NCI-H1417 (cell line): ENCODE results near the gene STOX2.

Source experiments
- DNase-seq, 3 experiments: peaks; one replicate each; lab custom pipeline; 2025; lab: John Stamatoyannopoulos, UW

The STOX2 gene

DNA sequence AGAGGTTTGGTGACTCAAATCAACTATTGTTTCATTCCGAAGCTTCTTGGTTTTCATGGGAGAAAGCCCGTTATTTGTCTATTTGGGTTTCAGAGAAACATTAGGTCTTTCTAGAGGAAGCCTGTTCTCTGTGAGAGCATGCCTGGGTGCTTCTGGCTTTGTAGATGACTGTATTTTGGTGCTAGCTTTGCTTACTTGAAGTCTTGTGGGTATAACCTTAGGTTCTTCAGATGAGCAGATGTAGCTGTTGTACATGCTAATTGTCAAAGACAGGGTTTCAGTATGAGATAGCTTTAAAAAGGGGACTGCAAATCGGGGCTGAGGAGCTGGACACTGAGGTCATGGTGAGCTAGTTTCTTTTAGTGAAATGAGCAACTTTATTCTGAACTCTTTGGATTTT lies 7.9 kb upstream of the STOX2 start:
- no peak for DNase-seq

GRCh38 chr4:183898456-183898855 lies 6.7 kb upstream of the STOX2 start:
- DNase-seq: no peak

DNA sequence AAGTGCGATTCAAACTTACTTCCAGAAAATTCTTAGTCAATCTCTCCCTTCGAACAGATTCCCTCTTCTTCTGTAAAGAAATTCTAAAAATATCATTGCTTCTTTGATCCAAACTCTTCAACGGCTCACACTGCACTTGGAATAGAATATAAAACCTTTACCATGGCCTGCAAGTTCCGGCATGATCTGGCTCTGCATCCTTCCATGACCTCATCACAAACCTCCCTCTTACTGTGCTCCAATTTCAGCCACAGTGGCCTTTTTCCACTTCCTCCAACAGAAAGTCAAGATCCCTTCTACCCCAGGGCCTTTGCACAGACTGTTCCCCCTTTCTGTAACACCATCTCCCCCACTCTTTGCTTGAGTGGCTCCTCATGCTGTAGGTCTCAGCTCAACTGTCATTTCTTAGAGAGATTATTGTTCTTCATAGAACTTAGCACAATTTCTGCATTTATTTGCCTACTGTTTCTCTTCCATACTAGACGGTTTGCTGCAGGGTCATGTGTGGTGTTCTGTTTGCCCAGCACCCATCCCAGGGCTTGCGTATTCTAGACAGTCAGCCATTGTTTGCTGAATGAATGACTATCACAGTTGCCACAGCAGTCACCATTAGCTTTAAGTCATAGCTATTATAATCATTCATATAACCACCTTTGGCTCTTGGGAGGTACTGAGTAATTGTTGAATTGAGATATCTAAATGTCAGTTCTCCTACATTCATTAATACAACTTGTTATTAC lies 1.9 kb upstream of the STOX2 start:
- DNase-seq: no peak

DNA sequence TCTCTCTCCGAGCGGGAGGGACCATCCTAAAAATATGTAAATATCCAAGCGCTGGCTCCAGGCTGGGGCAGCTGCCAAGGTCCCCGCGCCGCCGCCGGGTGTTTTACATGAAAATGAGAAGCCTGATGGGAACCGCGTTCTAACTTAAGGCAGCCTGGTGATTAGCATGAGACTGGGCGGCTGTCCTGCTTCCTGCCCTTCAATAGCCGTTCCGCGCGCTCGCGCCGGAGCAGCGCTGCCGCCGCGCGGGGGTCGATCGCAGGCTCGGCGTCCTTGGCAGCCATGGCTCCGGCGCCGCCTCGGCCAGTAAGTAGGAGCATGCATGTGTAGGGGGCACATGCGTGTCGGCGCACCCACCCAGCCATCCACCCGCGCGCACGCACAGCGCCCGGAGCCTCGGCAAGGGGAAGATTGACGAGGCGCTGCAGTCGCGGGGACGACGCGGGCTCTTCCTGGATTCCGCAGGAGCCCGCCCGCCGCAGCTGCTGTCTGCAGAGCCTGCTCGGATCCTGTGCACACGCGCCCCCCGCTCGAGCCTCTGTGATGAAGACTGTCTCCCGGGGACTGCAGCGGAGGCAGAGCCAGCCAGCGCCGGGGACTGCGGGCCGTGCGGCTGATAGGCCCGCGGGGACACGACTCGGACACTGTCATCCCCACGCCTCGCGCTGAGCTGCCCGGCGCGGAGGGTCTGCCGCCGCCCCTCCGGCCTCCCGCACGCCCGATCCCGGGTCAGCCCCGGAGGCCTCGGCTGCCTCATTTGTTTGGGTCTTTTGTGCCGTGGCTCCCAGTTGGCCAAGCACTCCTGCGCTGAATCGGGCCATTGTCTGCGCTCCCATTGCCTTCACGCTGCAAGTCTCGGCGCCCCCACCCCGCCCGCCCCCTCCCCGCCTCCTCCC lies 734 bp downstream of the STOX2 start:
- DNase-seq: peak; percentile 25 to 82 (median 76)

DNA sequence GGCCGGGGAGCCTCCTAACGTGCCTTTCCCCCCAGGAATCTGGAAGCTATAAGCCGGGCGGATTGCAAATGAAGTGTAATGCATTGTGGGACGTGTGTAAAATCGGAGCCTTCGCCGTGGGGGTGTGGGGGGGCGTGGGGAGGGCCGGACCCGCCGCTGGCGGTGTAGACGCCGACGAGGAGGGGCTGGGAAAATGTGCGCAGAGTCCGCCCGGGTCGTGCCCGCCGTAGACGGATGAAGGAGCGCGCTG lies 1.3 kb downstream of the STOX2 start:
- no peak for DNase-seq

DNA sequence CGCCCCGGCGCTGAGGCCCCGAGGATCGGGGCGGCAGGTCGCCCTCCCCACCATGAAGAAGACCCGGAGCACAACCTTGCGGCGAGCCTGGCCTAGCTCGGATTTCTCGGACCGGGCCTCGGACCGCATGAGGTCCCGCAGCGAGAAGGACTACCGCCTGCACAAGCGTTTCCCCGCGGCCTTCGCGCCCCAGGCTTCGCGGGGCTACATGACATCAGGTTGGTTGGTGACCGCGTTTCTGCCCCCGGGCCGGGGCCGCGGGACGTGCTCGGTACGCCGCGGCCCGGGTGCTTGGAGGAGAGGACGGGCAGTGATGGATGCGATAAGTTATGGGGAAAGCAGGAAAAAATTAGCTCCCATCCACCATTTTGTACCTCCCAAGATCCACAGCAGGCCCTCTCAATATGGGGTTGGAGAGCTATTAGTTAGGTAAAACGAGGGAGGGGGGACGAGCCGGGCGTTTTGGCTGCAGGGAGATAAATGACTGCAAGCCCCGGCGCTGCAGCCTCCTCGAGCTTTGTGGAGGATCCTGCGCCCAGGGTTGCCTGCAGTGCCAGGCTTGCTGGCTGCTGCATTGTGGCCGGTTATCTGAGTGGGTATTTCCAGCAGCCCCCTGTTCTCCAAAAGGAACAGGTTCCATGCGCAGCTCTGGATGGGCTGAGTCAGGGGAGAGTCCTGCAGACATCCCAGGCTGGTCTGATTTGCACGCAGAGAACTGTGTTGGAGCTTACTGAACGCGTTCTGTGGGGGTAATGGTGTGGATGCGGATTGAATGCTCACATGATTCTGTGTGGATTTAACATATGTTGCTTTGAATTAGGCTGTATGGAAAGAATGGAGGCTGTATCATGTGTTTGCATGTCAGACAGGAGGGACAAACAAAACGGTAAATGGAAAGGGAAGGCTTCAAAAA lies 1.9 kb downstream of the STOX2 start:
- DNase-seq: no peak

- DNase-seq: no peak
Measured at GRCh38 chr4:183907871-183908683, 3.0 kb downstream of the STOX2 start.

DNA sequence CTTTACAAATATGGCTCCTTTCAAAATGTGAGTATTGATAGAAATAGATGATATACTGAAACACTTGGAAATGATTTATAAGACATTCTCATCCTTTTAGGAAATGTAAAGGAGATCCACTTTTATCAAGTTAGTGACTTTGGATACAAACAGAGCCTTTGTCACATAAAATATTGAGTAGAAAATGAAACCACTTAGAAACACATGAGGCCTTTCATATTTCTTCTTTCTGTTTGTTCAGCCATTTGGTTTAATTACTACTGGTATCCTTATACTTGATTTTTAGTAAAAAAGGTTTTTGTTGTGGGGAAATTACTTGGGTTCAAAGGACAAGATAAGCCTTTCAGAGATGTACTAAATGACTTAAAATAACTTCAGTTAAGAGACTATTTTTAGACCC lies 4.1 kb downstream of the STOX2 start:
- no peak for DNase-seq

DNA sequence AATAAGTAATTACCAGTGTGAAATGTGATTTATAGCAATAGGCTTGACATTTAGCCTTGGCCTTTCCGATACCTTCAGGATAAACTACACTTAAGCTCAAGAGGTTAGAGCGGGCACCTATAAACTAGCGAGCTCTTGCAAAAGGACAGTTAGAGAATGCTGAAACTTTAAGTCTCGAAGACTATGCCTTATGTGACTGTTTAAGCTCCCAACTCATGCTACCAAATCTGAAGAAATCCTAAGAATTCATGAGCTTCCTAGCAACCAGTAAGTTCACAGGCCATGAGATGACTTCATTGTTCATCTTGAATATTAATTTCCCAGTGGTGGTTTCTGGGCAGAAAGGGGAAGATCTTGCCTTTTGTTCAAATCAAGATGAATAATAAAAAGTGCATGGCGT lies 4.7 kb downstream of the STOX2 start:
- no peak for DNase-seq

DNA sequence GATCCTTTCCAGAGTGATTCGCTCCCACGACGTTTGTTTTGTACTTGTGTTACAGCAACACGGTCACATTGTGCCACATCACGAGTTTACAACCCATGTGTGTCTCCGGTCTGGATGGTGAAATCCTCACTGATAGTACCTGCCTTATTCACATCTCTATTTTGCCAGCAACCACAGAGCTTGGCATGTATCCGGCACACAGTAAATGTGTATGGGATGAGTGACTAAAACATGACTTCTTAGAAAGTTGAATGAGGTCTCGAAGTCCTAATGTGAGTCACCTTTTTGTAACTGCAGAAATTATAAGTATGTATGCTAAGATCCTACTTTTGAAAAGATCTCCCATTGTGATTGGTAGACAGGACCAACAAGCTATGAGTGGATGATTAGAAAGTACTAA lies 7.5 kb downstream of the STOX2 start:
- DNase-seq: no peak

- no peak for DNase-seq
Measured at GRCh38 chr4:183915976-183916375, 10.9 kb downstream of the STOX2 start.

GRCh38 chr4:183918696-183919095 lies 13.6 kb downstream of the STOX2 start:
- no peak for DNase-seq

GRCh38 chr4:183919141-183919540 lies 14.0 kb downstream of the STOX2 start:
- DNase-seq: no peak

GRCh38 chr4:183920512-183920911 lies 15.4 kb downstream of the STOX2 start:
- DNase-seq: no peak

GRCh38 chr4:183921335-183921734 lies 16.2 kb downstream of the STOX2 start:
- DNase-seq: no peak

GRCh38 chr4:183924362-183925044 lies 19.4 kb downstream of the STOX2 start:
- no peak for DNase-seq

DNA sequence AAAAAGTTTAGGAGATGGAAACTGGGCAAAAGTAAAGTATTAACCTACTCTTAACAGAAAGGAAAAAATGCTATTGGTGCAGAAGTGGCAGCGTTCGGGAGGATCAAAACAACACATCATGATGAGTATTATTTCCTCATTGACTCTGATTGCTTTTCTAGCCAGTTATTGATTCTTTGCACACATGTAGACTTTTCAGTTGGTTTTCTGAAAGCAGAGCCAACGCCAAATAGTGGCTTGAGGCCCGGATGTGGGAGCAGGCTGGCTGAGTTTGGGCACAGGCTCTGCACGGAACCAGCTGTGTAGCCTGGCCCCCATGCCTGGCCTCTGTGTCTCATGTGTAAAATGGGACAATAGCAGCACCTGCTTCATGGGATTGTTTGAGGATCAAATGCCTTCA lies 21.8 kb downstream of the STOX2 start:
- DNase-seq: no peak

- no peak for DNase-seq
Measured at GRCh38 chr4:183932576-183932975, 27.5 kb downstream of the STOX2 start.

DNA sequence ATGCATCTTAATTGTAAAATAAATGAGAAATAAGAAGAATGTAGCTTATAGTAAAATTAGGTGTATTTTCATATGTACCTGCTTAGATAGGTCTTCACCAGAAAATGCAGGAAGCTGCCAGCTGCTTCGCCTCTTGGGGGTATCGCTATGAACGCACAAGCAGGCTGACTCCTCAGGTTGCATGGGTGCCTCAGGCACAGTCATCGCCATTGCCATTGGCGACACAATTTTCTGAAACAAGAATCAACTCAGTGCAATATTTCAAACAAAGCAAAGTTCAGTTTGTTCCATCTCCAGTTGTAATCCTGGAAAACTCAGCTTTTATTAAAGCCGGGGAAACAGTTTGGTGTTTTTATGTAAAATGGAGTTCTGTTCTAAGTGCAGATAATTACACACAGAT lies 29.7 kb downstream of the STOX2 start:
- DNase-seq: peak in 1 of 3 experiments; percentile 6

GRCh38 chr4:183935355-183936005 lies 30.4 kb downstream of the STOX2 start:
- no peak for DNase-seq

- peak in 1 of 3 experiments; percentile 59 for DNase-seq
Measured at GRCh38 chr4:183936047-183936446, 30.9 kb downstream of the STOX2 start.
